Measurements from ENCODE around the gene TMEM273.

- TF ChIP-seq POLR2AphosphoS5 (IDR thresholded peaks at IDR 0.05) (no peak), CTCF (IDR thresholded peaks at IDR 0.05) (no peak), EP300 (IDR thresholded peaks at IDR 0.05) (no peak)
Measured at GRCh38 chr10:49235392-49235791, 47.2 kb upstream of the TMEM273 start.

Data from suprapubic skin (tissue), 4 donors.